Midbrain (tissue), 1 donor: Measurements from ENCODE around the gene DYRK1A.

ENCODE experiments used
- DNase-seq: peaks from one replicate; lab custom pipeline; 2025; lab: John Stamatoyannopoulos, UW

Gene DYRK1A

GRCh38 chr21:37365517-37366481, 774 bp upstream of the DYRK1A start:
- DNase-seq: peak; percentile 77

GRCh38 chr21:37367336-37367702, 746 bp downstream of the DYRK1A start:
- DNase-seq: no peak

- DNase-seq: no peak
Measured at GRCh38 chr21:37367703-37368540, 1.3 kb downstream of the DYRK1A start.

DNA sequence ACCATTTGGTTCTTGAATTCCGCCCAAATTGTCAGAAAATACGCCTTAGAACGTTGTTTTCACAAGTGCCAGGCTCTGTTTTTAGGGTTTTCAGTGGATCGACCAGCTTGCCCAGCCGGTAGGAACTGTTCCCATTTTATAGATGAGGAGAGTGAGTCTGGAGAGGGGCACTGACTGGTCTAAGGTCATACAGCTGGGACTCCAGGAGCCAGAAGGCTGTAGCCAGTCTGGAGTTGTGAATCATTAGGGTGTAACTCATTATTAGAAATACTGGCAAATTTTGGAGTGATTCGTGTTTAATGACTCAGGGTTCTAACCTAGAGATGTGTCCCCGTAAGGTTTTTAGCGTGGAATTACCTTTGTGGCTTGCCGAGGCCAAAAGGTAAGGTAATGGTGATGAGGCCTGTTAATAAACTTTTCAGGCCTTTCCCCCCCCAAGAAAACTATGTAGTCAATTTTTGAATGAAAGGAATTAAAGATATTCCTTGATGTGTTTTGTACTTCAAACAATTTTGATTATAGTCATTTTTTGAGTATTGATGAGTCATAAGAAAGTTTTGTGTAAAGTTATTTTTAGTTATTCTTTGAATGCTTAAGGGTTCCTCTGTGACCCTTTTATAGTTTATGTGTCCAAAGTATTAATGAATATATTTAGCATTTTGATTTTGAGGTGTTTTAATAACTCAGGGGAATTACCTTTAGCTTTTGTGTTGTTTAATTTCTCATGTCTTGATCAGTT, 2.1 kb downstream of the DYRK1A start:
- no peak for DNase-seq

DNA sequence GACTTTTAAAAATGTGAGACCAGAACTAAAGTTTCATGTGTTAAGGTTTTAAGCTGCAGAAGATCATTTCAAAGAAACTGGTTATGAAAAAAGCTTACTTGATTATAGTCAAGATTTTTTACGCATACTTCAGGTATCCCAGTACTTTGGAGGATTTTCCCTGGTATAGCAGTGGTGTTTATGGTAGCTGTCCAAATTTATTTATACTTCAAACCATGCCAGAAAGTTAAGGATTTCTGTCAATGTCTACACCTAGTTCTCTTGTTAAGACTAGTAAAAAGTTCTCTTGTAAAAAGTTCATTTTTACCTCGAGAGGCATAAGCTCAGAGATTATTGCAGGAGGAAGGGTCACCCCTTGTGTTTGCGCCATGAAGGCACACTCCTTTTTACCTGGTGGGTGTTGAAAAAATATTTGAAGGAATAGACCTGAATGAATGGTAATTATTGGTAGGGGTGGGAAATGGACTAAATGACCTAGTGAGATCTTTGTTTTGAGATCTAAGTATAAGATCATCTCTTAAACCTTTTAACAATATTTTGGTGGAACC, 2.8 kb downstream of the DYRK1A start:
- no peak for DNase-seq

- no peak for DNase-seq
Measured at GRCh38 chr21:37370152-37371040, 3.8 kb downstream of the DYRK1A start.

DNA sequence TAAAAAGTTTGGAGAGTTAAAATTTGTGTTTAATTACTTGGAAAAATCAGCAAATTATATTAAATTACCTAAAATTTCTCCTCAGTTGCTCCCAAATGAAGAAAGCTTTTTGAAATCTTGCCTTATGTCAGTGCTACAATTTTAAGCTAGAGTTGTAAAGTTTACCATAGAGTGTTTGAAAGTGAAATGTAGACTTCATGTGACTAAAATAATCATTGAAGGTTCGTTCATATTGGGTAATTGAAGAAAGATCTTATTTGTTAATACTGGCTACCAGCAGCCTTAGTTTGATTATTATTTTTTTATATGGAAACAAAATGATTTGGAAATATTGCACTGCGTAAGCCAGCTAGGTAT, 4.4 kb downstream of the DYRK1A start:
- DNase-seq: no peak

DNA sequence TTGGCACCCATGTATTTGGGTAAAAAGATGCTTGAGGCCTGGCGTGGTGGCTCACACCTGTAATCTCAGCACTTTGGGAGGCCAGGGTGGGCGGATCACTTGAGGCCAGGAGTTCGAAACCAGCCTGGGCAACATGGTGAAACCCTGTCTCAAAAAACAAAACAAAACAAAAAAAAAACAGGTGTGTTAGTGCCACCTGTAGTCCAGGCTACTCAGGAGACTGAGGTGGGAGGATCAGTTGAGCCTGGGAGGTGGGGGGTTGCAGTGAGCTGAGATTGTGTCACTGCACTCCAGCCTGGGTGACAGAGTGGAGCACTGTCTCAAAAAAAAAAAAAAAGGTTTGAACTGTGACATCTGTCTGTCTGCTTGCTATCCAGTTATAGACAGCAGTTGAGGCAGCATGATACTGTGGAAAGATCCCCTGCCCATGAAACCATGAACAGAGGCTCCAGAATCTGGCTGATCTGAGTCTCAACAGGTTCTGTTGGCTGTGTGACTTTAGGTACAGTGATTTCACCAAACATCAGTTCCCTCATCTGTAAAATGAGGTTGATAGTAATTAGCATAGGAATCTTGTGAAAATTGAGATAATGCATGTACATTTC, 5.7 kb downstream of the DYRK1A start:
- DNase-seq: no peak

- no peak for DNase-seq
Measured at GRCh38 chr21:37372951-37373350, 6.4 kb downstream of the DYRK1A start.

GRCh38 chr21:37373539-37373938, 7.0 kb downstream of the DYRK1A start:
- no peak for DNase-seq

DNA sequence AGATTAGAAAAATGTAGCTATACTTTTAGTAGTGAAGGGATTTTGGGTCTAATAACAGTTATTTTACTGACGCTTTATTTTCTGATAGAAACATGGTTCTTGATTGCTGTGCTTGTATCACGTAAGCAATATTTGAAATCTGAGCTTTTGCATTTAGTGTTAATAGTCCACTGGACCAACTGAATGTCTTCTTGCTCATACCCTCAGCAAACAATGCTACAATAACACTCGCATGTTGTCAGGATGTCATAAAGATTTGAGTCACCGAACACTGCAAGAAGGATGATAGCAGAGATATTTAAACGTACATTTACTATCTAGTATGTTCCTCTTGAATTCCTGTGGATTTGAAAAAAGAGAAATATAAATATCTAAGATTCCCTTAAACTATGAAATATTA, 7.5 kb downstream of the DYRK1A start:
- DNase-seq: no peak

- no peak for DNase-seq
Measured at GRCh38 chr21:37375866-37376574, 9.4 kb downstream of the DYRK1A start.

DNA sequence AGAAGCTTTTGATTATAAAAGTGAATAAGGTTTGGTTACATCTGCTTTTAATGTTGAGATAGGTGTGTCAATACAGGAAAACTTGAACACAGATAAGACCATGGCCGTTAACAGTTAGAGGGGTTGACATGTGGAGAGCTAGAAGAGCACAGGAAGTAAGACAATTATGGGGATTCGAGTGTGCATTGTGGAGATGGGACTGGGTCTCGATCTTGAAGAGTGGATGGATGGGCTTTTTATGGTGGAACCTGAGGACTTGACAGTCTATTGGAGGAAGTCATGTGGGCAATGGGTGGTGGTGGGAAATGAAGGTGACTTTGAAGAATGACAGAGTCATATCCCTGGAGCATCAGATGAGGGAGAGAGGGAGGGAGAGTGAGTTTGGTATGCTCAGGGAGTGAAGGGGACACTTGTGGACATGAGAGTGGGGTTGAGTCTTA, 12.1 kb downstream of the DYRK1A start:
- no peak for DNase-seq

DNA sequence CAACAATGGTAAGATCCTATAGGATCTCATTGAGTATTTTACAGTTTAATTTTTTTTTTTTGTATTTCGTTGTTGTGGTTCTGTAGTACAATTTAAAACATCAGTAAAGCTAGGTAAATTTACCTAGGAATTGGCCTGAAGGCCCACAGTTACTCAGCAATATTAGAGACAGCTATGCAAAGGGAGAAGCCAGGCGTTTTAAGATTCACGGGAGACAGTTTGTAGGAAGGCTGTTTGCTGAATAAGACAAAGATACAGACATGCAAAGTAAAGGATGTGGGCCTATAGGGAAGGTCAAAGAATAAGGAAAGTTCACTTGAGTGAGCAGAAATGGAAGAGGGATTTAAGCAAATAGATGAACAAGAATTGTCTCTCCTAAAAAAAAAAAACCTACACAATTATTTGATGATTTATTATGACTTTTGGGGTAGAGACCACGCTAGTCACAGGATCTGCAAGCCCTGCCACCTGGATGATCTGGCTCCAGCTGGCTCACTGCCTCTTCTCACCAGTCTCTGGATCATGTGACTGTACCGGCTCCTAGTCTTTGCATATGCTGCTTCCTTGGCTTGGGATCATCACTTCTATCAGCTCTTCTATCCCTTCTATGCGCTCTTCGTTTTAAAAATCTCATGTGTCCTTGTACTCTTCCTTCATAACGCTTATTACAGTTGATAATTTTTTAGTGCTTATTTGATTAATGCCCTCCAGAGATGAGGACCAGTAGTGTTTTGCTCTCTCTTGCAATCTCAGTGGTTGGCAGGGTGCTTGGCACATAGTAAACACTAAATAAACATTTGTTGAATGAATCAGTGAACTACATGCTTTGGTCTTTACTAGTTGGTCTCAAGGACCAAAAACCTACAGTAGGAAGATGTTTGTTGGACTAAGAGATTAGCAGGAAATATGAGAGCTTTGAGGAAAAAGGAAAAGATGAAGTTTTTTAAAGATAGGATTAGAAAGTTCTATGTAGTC, 14.1 kb downstream of the DYRK1A start:
- no peak for DNase-seq

GRCh38 chr21:37381883-37382585, 15.5 kb downstream of the DYRK1A start:
- DNase-seq: no peak

DNA sequence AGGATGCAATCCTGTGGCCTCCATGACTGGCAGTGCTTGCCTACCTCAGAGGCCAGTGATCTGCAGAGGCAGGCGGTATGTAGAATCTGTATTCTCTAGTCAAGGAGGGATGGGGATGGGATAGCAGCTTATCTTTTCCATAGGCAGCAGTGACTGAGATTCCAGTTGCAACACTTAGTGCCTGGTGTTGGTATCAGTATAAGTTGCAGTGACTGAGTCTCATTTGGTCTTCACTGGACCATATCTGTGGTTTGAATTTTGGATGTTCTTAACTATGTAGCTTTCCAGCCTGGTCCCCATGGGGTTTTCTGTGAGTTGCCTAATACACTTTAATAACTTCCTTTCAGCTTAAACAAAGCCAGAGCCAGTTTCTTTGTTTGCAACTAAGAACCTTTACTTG, 16.5 kb downstream of the DYRK1A start:
- DNase-seq: no peak

GRCh38 chr21:37383784-37384311, 17.3 kb downstream of the DYRK1A start:
- no peak for DNase-seq

DNA sequence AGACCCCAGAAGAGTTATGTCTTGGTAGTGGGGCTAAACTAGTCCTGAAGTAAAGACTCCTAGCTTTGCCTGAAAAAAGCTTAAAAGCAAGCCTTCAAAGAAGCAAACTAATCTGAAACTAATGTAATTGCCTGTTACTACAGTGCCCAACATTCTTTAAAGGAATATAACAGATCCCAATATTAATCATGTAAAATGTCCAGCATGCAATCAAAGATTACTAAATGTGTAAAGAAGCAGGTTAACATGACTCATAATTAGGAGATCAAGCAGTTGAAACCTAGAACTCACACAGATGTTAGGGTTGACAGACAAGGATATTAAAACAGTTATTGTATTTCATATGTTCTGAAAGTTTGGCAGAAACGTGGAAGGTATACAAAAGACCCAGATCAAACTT, 17.8 kb downstream of the DYRK1A start:
- DNase-seq: no peak
